ENCODE data around the gene SEC23B.

The SEC23B gene

DNA sequence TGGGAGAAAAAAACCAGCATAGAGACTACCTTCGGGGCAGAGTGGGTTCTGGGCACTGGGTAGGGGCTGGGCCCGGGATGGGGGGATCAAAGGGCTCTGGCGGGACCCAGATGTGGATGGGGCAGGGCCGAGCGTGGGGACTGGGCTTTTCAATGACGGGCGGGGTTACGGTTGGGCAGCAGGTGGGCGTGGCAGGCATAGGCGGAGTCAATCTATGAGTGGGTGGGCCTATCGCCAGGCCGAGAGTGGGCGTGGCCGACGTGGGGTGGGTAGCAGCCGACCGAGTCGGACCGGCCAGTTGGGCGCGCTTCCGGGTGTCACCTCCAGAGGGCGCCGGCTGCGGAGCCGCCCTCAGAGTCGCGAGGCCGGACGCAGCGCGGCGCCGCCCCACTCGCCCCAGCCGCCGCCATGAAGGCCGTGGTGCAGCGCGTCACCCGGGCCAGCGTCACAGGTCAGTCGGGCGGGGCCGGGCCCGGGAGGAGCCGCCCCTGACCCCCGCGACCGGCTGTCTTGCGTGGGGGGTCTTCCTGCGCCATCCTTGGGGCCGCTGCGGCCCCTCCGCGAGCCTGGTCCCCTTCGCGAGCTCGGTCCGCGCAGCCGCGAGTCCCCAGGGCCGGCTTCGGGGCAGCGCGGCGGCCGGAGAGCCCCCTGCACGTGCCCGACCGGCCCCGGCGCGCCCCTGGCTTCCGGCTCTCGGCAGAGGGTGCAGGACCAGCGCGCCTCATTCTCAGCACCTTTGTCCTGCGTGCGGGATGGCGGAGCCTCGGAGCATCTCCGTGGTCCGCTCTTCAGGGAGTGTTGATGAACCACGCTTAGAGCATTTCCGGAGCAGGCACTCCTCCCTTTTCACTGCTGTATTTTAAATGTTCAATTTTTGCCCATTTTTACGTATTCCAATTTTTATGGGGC, 80.2 kb downstream of the SEC23B start, which contains the start of gene DTD1:
Gene DTD1 (plus strand): TSS at position 390 of the 909 bp plus-strand sequence. CDS start 19 bp downstream, at position 409.
- peak; percentile 53 for DNase-seq (ENCODE audit: low read depth)

GRCh38 chr20:18588574-18588933, 80.8 kb downstream of the SEC23B start:
- no peak for DNase-seq (ENCODE audit: low read depth)

- DNase-seq (ENCODE audit: low read depth), result no peak
Measured at GRCh38 chr20:18589941-18590674, 82.4 kb downstream of the SEC23B start.

GRCh38 chr20:18596270-18596669, 88.5 kb downstream of the SEC23B start:
- no peak for DNase-seq (ENCODE audit: low read depth)

- DNase-seq (ENCODE audit: low read depth), result no peak
Measured at GRCh38 chr20:18609741-18610140, 102.0 kb downstream of the SEC23B start.

All from HS-5 (cell line).